GM18498 (cell line): ENCODE measurements around the gene PROS1.

Experiments
- ATAC-seq: cut with Tn5 transposase; IDR thresholded peaks from one replicate; pipeline ENCODE4 v1.9.1; 2021; ENCODE audit warnings: mild to moderate bottlenecking, moderate library complexity; ENCODE audit not compliant: unreplicated experiment

Gene PROS1

GRCh38 chr3:93973131-93974126 is at the start of gene PROS1:
PROS1 (minus strand) TSS chr3:93973896; CDS start chr3:93973749, 147 bp downstream.
- ATAC-seq = peak; percentile 93

- ATAC-seq = no peak
Observed at GRCh38 chr3:94020293-94020692, 46.6 kb upstream of the PROS1 start.

- no peak for ATAC-seq
Observed at GRCh38 chr3:94019659-94020058, 46.0 kb upstream of the PROS1 start.

- ATAC-seq = no peak
Observed at GRCh38 chr3:94015025-94015424, 41.3 kb upstream of the PROS1 start.

GRCh38 chr3:94012185-94012584 is 38.5 kb upstream of the PROS1 start:
- ATAC-seq = no peak

GRCh38 chr3:94011233-94011711 is 37.6 kb upstream of the PROS1 start:
- no peak for ATAC-seq

- ATAC-seq = no peak
Observed at GRCh38 chr3:94009608-94010007, 35.9 kb upstream of the PROS1 start.

GRCh38 chr3:94008253-94008652 is 34.6 kb upstream of the PROS1 start:
- no peak for ATAC-seq

- peak; percentile 93 for ATAC-seq
Observed at GRCh38 chr3:94004301-94004910, 30.7 kb upstream of the PROS1 start.

- no peak for ATAC-seq
Observed at GRCh38 chr3:94001827-94002495, 28.3 kb upstream of the PROS1 start.

- ATAC-seq = no peak
Observed at GRCh38 chr3:94001191-94001590, 27.5 kb upstream of the PROS1 start.

GRCh38 chr3:93994056-93994455 is 20.4 kb upstream of the PROS1 start:
- no peak for ATAC-seq

- no peak for ATAC-seq
Observed at GRCh38 chr3:93992207-93992606, 18.5 kb upstream of the PROS1 start.

- no peak for ATAC-seq
Observed at GRCh38 chr3:93991631-93992030, 17.9 kb upstream of the PROS1 start.

GRCh38 chr3:93989241-93989640 is 15.5 kb upstream of the PROS1 start:
- no peak for ATAC-seq

- no peak for ATAC-seq
Observed at GRCh38 chr3:93988764-93989163, 15.1 kb upstream of the PROS1 start.

- no peak for ATAC-seq
Observed at GRCh38 chr3:93988283-93988682, 14.6 kb upstream of the PROS1 start.

- no peak for ATAC-seq
Observed at GRCh38 chr3:93984618-93985017, 10.9 kb upstream of the PROS1 start.

- ATAC-seq = no peak
Observed at GRCh38 chr3:93983408-93983807, 9.7 kb upstream of the PROS1 start.

- ATAC-seq = no peak
Observed at GRCh38 chr3:93981649-93982048, 8.0 kb upstream of the PROS1 start.
